Activated T-cell treated with anti-CD3 and anti-CD28 coated beads, Interleukin-2, amount 50 U/mL, for 4 hours (primary cell): ENCODE measurements around the gene TTF2. TPM values are rescaled to one million over a fixed set of nuclear protein-coding genes. Genes with fewer than 3 reads are reported as not detected.
"Not testable (repeated sequence)": the region's sequence is repeated elsewhere in the genome, so short reads cannot be mapped to it uniquely, and the experiment has no call there.

Experiments
- ATAC-seq, 2 donors: fragments of 200-7000 bp; cut with Tn5 transposase; one replicate each; pipeline ENCODE4 v1.10.0; 2021
- DNase-seq: peaks from one replicate; pipeline ENCODE4 v3.0.0-alpha.2; 2020
- H3K27me3 Mint-ChIP-seq: one replicate; pipeline ENCODE4 v1.8.0; 2021; ENCODE audit warnings: low read depth, mixed read lengths
- H3K36me3 Mint-ChIP-seq: one replicate; pipeline ENCODE4 v1.8.0; 2022; ENCODE audit warnings: mixed read lengths; ENCODE audit not compliant: insufficient read depth
- H3K4me1 Mint-ChIP-seq: one replicate; pipeline ENCODE4 v1.8.0; 2021; ENCODE audit warnings: low read depth, mixed read lengths
- H3K4me3 Mint-ChIP-seq: one replicate; pipeline ENCODE4 v1.8.0; 2021; ENCODE audit warnings: mild to moderate bottlenecking, moderate library complexity, mixed read lengths
- H3K9me3 Mint-ChIP-seq: one replicate; pipeline ENCODE4 v1.8.0; 2021; ENCODE audit warnings: mixed read lengths
- total RNA-seq, 3 donors: library from RNA; stranded (reverse); gene quantifications; one replicate each; pipeline ENCODE4 v1.2.1, GENCODE V29; 2021

The TTF2 gene
- total RNA-seq, 3 donors from 2014 or later, result 59.8 to 62.4 (median 60.7) TPM

DNA sequence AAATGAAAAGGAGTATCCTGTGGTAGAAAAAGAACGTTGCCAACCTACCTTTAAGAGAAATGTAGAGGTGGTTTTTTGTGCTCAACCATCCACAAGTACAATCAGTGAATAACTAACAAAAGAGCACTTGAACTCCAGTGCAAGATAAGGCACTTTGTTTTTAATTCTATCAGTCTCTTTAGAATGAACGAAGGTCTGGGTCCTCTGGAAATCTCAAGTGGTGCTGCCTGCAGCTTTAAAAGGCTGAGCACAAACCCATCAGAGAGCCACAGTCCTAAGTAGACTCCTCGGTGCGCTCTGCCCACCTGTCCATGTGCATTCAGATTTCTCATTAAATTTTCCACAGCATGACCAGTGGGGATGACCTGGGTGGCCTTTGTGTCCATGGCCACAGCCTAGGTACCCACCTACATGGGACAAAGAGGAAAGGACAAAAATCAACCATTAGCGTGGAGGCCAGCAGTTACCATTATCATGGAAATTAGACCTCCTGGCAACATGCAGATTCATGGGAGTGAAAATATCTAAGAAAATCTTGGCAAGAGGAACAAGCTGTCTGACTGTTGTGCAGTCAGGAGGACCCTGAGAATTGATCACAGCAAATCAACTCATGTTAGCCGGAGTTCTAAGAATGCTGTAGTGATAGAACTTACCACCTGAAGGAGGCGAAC, 52.1 kb downstream of the TTF2 start:
- peaks cover 3% of the 10 kb centered on the region for H3K36me3 Mint-ChIP-seq
- H3K4me3 Mint-ChIP-seq, result no peak overlapping the region
- H3K9me3 Mint-ChIP-seq, result no peaks in the 10 kb centered on the region
- peaks cover 26% of the 10 kb centered on the region for H3K4me1 Mint-ChIP-seq
- no peak for ATAC-seq
- no peak for DNase-seq
- H3K27me3 Mint-ChIP-seq, result no peaks in the 10 kb centered on the region

DNA sequence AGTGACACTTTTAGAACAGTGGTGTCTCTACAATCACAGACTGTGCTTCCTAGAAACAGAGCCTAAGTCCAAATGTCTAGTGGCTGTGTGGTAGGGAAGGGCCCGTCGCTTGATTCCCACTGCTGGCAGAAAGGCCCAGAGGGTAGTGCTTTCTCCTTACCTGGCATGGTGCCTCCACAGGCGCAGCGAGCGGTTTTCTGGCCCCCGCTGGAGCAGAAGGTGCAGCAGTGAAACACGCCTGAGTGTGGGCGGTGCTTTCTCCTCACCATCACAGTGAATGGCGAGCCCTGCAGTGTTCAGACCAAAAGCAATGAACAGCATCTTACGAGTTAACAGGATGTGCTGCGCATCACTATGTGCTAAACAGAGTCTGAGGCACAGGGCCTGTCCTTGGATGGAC, 53.1 kb downstream of the TTF2 start:
- Mint-ChIP-seq H3K27me3 (no peaks in the 10 kb centered on the region), H3K36me3 (no peaks in the 10 kb centered on the region), H3K4me1 (peaks cover 26% of the 10 kb centered on the region), H3K4me3 (no peak overlapping the region), H3K9me3 (no peaks in the 10 kb centered on the region)
- no peak for DNase-seq
- no peak for ATAC-seq

DNA sequence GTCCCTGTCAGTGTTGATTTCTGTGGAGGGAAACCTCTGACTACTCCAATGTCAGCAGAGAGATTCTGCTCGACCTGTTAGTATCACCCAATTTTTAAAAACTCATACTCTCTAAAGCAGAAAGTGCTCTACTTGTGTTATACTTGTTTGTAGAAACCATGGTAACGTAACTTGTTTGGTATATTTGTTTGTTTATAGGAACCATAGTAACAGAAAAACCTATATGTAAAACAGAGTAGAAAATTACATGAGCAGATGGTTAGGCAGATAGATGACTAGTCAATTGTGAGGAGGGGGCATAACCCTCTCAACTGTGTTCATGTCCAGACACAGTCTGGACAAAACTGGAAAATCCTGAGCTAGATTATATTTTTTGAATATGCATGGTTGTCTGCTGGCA, 54.8 kb downstream of the TTF2 start:
- Mint-ChIP-seq H3K36me3 (no peaks in the 10 kb centered on the region), H3K4me1 (peaks cover 18% of the 10 kb centered on the region), H3K9me3 (no peaks in the 10 kb centered on the region), H3K4me3 (no peak overlapping the region), H3K27me3 (no peaks in the 10 kb centered on the region)
- no peak for ATAC-seq
- no peak for DNase-seq

DNA sequence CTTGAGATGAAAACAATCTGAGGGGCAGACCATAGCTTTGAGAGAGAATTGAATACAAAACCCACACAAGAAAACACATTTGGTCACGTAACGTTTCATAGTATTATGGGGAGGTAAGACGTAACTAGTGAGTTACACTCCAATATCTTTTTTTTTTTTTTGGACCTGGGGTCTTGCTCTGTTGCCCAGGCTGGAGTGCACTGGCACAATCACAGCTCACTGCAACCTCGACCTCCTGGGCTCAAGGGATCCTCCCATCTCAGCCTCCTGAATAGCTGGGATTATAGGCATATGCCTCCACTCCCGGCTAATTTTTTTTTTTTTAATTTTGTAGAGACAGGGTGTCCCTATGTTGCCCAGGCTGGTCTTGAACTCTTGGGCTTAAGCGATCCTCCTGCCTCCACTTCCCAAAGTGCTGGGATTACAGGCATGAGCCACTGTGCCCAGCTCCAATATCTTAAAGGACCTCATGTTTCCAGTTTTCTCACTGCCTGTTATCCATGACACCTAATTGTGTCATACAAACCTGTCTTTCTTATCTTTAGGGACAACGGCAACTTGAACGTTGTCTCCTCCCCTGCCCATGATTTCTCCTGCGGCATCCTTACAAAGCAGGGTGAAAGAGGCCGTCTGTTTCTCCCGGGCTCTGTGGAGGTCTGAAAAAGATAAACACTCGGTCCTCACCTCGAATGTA, 56.1 kb downstream of the TTF2 start:
- no peaks in the 10 kb centered on the region for H3K9me3 Mint-ChIP-seq

DNA sequence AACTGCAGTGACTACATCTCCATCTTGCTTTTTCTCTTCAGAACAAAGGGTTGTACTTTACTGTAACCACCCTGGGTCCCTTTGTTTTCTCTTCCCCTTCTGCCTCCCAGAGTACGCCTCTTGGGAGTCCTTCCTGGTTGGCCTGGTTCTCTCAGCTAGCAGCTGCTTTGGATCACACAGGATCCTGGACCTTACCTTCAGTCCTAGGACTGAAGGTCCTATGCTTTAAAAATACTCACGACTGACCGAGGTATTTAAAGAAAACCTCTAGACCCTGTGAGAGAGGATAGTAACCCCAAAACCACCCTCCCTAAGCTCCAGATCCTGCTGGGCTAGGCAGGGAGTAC, 56.6 kb downstream of the TTF2 start:
- Mint-ChIP-seq H3K36me3 (no peaks in the 10 kb centered on the region), H3K9me3 (no peaks in the 10 kb centered on the region), H3K4me3 (no peak overlapping the region), H3K4me1 (peaks cover 18% of the 10 kb centered on the region), H3K27me3 (no peaks in the 10 kb centered on the region)
- no peak for ATAC-seq
- no peak for DNase-seq

More for the DNA sequence above, 56.1 kb downstream of the TTF2 start:
- no peak for DNase-seq
- H3K4me3 Mint-ChIP-seq, result no peak overlapping the region
- H3K36me3 Mint-ChIP-seq, result no peaks in the 10 kb centered on the region
- H3K27me3 Mint-ChIP-seq, result no peaks in the 10 kb centered on the region
- ATAC-seq, result no peak
- peaks cover 19% of the 10 kb centered on the region for H3K4me1 Mint-ChIP-seq

DNA sequence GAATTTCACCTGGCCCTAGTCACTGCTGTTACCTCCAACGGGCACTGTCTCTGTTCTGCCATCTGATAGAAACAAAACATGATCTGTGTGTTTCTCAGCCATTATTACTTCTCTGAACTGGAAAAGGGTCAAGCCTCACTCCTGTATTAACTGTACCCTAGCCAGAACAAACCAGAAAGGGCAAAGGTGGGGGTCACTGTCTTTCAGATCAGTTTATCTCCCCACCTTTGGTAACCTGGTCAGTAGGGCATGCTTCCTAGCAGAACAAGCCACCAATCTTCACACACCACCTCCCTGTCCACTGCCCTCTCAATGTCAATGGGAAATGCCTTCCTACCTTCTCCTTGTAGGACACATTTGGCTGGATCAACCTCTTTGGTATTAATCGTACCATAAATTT, 57.6 kb downstream of the TTF2 start:
- H3K9me3 Mint-ChIP-seq, result no peaks in the 10 kb centered on the region
- H3K27me3 Mint-ChIP-seq, result peaks cover 1% of the 10 kb centered on the region
- no peaks in the 10 kb centered on the region for H3K36me3 Mint-ChIP-seq
- peaks cover 19% of the 10 kb centered on the region for H3K4me1 Mint-ChIP-seq
- no peak for ATAC-seq
- no peak overlapping the region for H3K4me3 Mint-ChIP-seq
- no peak for DNase-seq

DNA sequence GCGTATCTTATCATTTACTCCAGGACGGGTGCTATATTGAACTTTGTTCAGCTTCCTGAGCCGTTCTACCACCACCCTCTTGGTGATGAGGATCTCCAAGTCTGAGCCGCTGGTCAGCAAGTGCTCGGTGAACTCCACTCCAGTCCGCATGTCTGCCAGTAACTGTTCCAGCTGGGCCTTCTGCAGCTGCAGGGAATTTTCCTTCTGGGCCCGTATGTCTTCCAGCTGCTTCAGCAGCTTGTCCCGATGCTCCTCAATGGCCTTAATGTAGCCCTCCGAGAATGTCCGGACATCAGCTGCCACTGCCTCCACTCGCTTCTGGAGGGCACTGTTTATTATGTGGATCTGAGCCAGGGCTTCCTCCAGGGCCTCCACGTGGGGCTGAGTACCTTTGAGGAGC, 58.0 kb downstream of the TTF2 start:
- peaks cover 2% of the 10 kb centered on the region for H3K27me3 Mint-ChIP-seq
- H3K4me3 Mint-ChIP-seq, result no peak overlapping the region
- peaks cover 19% of the 10 kb centered on the region for H3K4me1 Mint-ChIP-seq
- no peaks in the 10 kb centered on the region for H3K36me3 Mint-ChIP-seq
- ATAC-seq, result no peak
- H3K9me3 Mint-ChIP-seq, result no peaks in the 10 kb centered on the region
- DNase-seq, result no peak

DNA sequence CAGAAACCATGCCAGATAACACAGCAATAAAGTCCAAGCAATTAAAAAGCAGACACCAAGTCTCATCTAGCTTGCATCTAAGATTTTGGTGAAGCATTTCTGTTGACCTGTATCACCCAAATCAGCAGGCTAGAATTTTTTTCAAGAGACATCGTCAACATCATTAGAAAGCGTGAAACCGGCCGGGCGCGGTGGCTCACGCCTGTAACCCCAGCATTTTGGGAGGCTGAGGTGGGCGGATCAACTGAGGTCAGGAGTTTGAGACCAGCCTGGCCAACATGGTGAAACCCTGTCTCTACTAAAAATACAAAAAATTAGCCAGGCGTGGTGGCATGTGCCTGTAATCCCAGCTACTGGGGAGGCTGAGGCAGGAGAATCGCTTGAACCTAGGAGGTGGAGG, 59.0 kb downstream of the TTF2 start:
- not testable (repeated sequence) for DNase-seq, H3K9me3 Mint-ChIP-seq, ATAC-seq, H3K27me3 Mint-ChIP-seq, H3K4me3 Mint-ChIP-seq, H3K36me3 Mint-ChIP-seq
- H3K4me1 Mint-ChIP-seq, result peaks cover 19% of the 10 kb centered on the region

DNA sequence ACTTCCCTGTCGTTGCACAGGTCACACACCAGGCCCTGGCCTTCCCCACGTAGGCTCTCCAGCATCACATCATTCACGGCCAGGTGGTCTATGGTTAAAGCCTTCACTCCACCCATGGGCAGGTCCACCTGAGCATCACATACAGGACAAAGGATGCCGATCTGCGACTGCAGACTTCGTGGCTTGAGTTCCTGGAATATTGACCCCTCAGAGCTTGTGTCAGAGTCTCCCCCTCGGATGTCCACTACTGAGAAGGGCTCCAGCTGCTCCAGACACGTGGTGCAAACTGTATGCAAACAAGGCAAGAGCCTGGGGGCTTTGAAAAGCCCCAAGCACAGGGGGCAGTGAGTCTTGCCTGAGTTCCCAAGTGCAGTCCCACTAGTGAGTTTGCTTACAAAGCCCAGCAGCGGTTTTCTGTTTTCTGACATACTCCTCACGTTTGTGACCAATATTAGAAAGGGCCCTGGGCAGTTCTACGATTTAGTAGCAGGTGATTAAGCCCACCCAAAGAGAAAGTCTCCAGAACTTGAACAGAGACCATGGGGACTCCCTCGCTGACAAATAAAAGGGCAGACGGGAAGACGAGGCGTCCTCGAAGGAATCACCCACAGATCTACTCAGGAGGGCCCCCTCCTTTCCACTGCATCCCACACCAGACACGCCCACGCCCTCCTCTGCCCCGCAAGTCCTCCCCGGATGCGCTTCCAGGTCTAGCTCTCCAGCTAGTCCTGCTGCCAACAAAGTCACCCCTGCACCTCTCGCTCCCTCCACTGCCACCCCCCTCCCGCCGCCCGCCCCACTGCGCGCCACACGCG, 60.9 kb downstream of the TTF2 start:
- peaks cover 10% of the 10 kb centered on the region for H3K4me1 Mint-ChIP-seq
- peaks cover 2% of the 10 kb centered on the region for H3K27me3 Mint-ChIP-seq
- peak overlapping the region; percentile 81 for H3K4me3 Mint-ChIP-seq
- no peaks in the 10 kb centered on the region for H3K9me3 Mint-ChIP-seq
- no peaks in the 10 kb centered on the region for H3K36me3 Mint-ChIP-seq
- DNase-seq (no peak), ATAC-seq (no peak)

DNA sequence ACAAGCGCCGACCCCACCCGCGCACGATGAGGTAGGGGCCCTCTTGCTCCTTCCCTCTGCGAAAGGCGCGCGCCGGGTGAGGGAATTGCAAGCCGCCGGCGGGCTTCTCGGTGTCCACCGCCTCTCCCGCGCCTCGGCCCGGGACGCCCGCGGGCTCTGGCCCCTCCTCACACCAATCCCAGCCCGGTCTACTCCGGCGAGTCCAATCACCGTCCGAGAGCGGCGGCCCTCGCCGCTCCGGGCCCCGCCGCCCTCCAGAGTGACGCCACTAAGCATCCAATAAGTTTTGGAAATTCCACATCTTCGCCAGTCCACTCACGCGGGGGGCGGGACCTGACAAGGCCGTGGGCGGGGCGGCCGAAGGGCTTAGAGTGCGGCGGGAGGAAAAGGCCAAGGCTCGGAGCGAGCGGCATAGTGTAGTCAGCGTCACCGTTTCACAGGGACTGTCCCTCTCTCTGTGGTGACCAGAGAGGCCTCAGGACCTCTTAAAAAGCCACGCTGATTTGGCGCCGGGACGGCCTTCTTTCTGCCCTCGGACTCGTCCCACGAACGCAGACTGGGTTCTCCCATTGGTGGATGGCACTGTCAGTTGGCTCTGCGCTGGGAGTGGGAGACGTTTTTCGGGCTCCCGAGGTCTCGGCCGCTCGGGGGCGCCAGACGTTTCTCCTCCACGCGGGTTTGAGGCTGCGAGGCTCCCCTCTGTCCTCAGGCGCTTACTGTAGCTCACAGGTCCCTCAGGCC, 61.6 kb downstream of the TTF2 start, which contains the start of gene TRIM45:
Gene TRIM45, minus strand, starts transcription at position 161 of the 741 bp plus-strand sequence. CDS start 548 bp downstream, outside the sequence.
- DNase-seq (peak; percentile 81), ATAC-seq (peak; percentile 88 to 90)
- no peaks in the 10 kb centered on the region for H3K36me3 Mint-ChIP-seq
- no peaks in the 10 kb centered on the region for H3K9me3 Mint-ChIP-seq
- H3K4me1 Mint-ChIP-seq, result peaks cover 10% of the 10 kb centered on the region
- peaks cover 2% of the 10 kb centered on the region for H3K27me3 Mint-ChIP-seq
- peak within 1 kb of the TSS; percentile 81 for H3K4me3 Mint-ChIP-seq

DNA sequence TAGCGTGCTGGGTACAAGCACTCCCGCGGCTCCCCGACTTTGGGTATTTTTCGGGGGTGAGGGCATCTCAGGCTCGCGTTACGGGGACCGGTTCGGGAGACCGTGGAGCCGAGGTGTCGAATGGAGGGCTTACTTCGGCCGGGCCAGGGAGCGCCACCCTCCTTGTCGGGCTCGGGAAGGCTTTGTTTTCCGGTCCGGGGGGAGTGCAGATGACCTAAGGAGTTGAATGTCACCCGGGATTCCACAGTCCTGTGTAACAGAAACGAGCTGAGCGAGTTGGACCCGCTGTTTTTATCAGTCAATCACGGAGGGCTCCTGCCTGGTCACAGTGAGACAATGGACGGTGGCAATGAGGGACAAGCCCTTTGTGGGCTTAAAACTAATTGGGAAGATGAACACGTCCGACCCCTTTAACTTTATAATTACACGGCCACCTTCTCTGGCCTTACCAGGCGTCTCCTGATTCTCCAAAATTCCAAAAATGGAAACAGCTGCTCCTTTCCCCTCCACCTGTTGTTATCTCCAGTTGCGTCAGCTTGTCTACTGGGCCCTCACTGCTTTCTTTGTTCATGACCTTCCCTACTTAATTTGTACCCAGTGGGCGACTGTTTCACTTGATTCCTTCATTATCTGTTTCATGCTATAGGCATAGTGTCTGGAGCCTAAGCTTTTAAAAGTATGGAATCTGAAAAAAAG, 62.4 kb downstream of the TTF2 start:
- DNase-seq (no peak), ATAC-seq (no peak)
- peak overlapping the region; percentile 81 for H3K4me3 Mint-ChIP-seq
- no peaks in the 10 kb centered on the region for H3K36me3 Mint-ChIP-seq
- H3K27me3 Mint-ChIP-seq, result peaks cover 7% of the 10 kb centered on the region
- no peaks in the 10 kb centered on the region for H3K9me3 Mint-ChIP-seq
- H3K4me1 Mint-ChIP-seq, result peaks cover 10% of the 10 kb centered on the region

DNA sequence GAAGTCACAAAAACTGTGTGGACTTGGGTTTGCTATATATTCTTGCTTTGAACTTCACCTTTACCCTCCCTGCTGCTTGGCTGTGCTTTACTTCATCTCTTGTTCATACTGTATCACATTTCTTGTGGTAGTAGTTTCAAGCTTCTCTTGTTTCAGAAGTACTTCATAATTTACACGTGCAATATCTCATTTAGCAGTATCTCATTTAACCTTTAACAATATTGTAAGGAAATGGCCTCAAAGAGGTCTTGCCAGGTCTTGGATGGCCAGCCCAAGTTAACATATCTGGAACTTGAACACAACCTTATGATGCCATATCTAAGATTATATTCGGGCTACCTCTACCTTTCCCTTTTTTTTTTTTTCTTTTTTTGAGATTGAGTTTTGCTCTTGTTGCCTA, 63.1 kb downstream of the TTF2 start:
- H3K4me1 Mint-ChIP-seq, result peaks cover 10% of the 10 kb centered on the region
- ATAC-seq, result no peak
- H3K4me3 Mint-ChIP-seq, result no peak overlapping the region
- H3K36me3 Mint-ChIP-seq, result no peaks in the 10 kb centered on the region
- H3K9me3 Mint-ChIP-seq, result no peaks in the 10 kb centered on the region
- H3K27me3 Mint-ChIP-seq, result peaks cover 7% of the 10 kb centered on the region
- no peak for DNase-seq

DNA sequence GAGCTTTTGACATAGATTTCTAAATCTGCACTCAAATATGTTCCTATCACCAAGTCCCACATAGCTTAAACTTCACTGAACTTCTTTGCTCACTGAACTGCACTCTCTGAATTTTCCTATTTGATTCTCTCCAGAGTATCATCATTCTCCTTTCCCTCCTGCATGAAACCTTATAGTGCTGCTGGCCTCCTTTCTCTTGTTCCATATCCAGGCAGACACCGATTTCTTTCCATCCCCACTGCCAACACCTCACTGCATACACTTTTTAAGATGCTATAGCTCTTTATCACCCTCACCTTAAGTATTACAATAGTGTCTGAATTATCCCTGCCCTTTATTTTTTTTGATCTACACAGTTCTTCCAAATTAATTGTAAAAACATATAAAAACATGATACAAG, 64.5 kb downstream of the TTF2 start:
- DNase-seq (no peak), ATAC-seq (no peak)
- no peak overlapping the region for H3K4me3 Mint-ChIP-seq
- no peaks in the 10 kb centered on the region for H3K36me3 Mint-ChIP-seq
- H3K9me3 Mint-ChIP-seq, result no peaks in the 10 kb centered on the region
- peaks cover 7% of the 10 kb centered on the region for H3K27me3 Mint-ChIP-seq
- peaks cover 13% of the 10 kb centered on the region for H3K4me1 Mint-ChIP-seq

DNA sequence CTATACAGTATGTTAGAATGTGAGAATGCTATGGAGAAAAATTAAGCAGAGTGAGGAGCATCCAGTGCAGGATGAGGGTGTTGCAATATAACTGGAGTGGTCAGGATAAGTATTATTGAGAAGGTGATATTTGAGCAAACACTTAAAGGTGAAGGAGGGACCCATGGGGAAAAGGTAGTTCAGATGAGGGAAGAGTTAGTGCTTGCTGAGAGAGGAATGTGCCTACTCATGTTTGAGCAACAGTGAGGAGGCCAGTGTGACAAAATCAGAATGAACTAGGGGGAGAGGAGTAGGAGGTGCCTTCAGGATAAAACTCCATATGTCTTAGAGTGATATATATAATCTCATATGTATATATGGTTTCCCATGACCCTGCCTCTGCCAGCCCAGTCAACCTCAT, 67.7 kb downstream of the TTF2 start:
- H3K9me3 Mint-ChIP-seq, result no peaks in the 10 kb centered on the region
- DNase-seq (no peak), ATAC-seq (no peak)
- no peak overlapping the region for H3K4me3 Mint-ChIP-seq
- H3K27me3 Mint-ChIP-seq, result peaks cover 5% of the 10 kb centered on the region
- H3K36me3 Mint-ChIP-seq, result no peaks in the 10 kb centered on the region
- peaks cover 3% of the 10 kb centered on the region for H3K4me1 Mint-ChIP-seq
